ENCODE measurements around the gene ABLIM1.

ABLIM1 gene

GRCh38 chr10:114515298-114515914 lies 142.7 kb downstream of the ABLIM1 start:
- no peak for DNase-seq

DNA sequence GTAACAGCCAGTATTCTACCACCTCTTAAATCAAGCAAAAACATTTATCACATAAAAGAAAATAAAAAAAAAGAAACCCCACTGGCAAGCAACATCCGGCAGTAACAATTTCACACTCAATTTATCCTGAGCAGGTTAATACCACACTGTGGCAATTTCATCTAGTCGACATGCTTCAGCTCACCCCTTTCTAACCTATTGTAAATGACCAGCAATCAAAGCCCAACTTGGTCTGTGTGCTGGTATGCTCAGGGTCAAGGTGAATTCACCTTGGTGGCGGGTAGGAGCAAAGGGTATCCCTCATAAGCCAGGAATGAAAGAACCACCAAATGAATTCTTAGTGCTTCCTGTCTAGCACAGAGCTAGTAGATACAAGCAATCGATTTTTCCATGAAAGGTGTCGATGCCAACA lies 144.7 kb downstream of the ABLIM1 start:
- no peak for DNase-seq

DNA sequence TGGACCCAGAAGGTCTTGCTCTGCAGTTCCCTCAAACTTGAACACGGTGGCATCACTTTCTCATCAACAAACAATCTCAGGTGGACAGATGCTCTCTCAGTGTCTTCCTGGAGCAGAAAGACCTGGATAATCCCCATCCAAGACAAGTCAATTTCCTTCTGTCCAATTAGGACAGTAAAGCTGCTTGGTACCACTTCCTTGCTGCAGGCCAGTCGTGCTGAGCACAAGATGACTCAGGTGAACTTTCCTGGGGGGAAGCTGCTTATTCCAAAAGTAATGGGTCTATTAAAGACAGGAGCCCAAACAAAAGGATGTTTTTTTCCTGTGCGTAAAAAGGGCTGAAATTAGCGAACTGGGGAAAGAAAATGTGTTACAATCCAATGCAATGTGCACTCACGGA lies 146.2 kb downstream of the ABLIM1 start:
- DNase-seq, result no peak

- no peak for DNase-seq
Measured at GRCh38 chr10:114508376-114508775, 149.7 kb downstream of the ABLIM1 start.

- DNase-seq, result no peak
Measured at GRCh38 chr10:114507449-114507848, 150.6 kb downstream of the ABLIM1 start.

DNA sequence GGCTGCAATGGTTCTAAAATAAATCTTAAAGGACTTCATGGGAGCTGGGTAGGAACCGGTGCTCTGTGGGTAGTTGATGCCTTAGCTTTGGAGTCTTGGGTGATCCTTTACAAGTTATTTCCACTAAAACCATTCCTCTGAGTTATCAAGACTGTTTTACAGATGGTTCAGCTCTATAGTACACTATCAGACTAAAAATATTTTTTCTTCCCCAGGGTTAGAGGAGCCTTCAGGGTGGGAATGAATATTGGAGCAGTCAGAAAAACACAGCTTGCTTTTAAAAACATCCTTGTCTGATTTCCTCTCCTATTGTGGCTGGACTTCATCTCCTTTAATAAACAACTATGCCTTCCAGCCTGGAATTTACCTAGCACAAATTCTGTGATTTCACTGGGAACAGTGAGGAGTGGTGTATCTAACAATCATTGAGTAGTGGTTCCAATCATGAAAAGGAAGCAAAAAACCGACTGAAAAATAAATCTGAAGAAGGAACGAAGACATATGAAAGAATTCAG lies 151.1 kb downstream of the ABLIM1 start:
- no peak for DNase-seq

DNA sequence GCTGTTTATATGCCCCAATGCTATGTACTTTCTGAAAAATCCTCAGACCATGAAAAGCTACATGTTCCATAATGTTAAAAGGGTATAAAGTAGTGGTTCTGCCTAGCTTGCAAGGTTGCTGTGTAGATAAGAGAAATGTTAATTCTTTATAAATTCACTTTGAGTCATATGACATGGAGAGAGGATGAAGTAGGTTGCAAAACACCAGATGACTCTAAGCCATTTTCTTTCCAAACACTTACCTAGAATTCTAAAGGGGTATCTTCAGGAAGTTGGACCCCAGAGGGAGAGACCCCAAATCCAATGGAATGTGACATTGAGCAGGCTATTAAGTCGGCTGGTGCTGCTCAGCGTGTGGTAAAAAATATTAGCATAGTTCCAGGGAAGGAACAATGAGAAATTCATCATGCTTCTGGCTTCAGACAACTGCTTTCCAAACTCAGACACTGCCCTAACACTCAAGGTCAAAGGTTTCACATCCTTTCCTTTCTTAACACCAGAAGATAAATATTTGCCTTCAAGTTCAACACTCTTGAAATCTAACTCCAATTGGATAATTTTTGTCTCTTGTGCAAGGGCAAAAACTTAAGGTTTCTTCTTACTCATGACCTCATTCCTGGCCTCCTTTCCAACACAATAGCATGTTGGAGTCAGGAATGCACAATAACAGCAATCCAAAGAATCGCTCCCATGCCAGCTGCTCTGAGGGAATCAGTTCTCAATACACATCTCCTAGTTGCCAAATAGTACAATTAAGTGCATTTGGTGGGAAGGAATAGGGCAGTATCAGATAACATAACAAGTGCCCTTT lies 153.1 kb downstream of the ABLIM1 start:
- DNase-seq, result peak; percentile 71

DNA sequence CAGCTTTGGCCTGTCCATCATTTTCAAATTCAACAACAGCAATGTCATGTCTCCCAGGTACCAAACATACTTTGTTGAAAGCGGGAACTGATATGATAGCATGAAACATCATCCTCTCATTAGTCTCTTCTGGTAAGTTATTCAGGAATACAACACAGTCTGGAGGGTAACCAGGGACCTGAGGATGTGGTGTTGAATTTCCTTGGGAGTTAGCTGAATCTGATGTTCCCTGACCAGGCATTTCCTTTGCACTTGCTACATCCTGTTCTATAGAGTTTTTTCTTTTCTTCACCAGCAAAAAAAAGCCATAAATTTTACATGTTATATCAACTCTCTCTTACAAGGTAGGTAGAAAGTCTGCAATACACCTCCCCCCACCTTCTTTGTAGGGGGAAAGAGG lies 156.0 kb downstream of the ABLIM1 start:
- no peak for DNase-seq

GRCh38 chr10:114501650-114502049 lies 156.4 kb downstream of the ABLIM1 start:
- no peak for DNase-seq

DNA sequence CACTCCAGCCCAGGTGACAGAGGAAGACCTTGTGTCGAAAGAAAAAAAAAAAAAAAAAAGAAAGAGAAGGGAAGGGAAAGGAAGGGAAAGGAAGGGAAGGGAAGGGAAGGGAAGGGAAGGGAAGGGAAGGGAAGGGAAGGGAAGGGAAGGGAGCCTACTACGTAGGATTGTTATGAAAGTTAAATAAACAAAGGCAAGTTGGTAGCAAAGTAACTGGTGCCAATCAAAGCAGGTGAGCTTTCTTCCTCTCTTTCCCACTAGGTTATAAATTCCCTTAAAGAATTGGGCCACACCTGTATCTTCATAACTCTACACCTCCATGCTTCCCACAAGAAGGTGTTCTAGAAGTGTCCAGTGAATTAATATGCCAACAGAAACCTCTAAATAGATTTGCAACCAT lies 157.4 kb downstream of the ABLIM1 start:
- no peak for DNase-seq

DNA sequence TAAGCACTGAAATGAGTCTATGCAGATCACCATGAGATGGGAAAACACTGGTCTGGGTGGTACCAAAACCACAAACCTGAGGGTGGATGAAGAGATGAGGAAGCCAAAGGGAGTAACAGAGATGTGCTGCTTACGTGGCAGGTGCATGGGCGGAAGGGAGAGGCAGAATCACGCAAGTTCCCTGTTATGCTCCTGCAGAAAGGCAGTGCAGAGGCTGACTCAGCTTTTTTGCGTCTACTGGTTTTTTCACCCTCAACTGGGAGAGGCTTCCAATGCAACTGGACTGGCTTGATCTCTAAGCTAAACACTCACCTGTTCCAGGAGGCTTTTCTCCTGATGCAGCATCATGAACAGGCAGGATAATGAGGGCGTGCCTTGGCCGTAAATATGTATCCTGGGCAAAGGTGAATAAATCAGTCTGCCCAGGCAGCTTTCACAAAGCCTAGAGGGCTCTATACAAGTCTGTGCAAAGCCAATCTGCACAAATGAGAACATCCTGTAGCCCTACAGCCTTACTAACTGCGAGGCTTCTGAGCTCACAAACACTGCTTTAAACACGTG lies 158.4 kb downstream of the ABLIM1 start:
- no peak for DNase-seq

- no peak for DNase-seq
Measured at GRCh38 chr10:114499116-114499515, 159.0 kb downstream of the ABLIM1 start.

DNA sequence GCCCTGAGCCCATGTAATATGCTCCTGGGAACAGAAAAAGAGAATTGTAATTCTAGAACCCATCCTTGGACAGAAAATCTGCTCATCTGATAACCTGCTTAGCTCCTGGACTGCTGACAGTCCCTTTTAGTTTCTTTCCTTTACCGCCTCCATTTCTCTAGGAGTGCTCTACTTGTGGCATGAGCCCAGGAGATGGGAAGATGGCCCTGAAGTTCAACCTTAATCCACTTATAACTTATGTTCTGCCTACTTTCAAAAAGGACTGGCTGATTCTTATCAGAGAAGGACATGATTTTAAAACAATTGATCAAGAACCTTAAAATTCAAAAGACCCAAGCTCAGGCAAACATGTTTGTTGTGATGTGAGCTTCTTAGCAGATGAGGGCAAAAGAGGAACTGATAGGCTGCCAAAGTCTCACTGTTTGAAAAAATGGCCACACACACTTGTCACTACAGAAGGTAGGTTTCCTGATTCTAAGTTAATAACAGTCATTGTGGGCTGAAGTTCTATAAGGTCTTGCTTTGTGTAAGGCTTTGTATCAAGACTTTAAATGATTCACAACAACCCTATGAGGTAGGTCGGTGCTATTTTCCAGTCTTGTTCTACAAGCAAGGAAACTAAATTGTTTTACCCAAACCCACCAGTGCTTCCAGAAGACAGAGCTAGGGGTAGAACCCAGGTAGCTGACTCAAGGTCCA lies 159.5 kb downstream of the ABLIM1 start:
- no peak for DNase-seq

DNA sequence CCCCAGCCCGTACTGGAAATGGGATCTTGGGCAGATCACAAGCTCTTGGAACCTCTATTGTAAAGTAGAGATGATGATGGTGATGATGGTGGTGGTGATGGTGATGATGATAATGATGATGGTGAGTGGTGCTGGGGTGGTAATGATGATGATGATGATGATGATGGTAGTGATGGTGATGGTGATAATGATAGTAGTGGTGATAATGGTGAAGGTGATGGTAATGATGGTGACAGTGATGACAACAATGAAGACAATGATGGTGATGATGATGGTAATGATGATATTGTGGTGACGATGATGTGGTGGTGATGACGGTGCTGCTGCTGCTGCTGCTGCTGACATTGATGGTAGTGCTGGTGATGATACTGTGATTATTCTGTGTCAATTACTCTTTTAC lies 162.8 kb downstream of the ABLIM1 start:
- no peak for DNase-seq

GRCh38 chr10:114492351-114493037 lies 165.6 kb downstream of the ABLIM1 start:
- peak; percentile 23 for DNase-seq

DNA sequence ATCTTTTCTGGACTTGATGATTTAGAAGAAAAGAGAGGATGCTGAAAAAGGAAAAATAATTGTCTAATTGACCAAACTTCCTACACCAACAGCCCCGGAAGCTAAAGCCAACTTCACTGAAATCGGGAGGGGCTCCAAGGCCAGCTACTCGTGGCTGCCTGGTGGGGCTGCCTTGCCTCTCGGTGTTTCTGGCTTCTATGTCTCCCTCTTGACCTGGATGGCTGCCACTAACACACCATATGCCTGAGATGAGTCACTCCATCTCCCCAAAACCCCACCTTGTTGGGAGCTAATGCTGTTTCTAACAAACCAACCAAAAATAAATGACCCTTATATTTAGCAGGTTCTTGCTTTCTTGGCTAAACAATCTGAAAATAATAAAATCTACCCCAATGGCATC lies 166.1 kb downstream of the ABLIM1 start:
- no peak for DNase-seq

DNA sequence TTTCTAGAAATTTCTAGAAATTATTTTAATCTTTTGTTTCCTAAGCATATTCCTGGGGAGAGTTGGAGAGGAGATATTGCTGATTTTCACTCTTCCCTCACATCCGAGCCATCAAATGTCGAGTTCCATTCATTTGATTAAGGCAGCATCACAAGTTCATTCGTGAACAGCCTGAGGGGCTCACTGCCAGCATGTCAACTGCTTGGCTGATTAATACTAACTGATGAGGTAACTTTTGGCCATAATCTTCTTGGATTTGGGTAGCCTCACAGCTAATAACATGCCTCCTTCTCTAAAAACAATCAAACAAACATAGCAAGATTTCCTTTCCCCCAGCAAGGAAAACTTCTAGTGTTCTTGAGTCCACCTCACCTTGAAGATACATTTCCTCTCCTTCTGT lies 166.7 kb downstream of the ABLIM1 start:
- no peak for DNase-seq

DNA sequence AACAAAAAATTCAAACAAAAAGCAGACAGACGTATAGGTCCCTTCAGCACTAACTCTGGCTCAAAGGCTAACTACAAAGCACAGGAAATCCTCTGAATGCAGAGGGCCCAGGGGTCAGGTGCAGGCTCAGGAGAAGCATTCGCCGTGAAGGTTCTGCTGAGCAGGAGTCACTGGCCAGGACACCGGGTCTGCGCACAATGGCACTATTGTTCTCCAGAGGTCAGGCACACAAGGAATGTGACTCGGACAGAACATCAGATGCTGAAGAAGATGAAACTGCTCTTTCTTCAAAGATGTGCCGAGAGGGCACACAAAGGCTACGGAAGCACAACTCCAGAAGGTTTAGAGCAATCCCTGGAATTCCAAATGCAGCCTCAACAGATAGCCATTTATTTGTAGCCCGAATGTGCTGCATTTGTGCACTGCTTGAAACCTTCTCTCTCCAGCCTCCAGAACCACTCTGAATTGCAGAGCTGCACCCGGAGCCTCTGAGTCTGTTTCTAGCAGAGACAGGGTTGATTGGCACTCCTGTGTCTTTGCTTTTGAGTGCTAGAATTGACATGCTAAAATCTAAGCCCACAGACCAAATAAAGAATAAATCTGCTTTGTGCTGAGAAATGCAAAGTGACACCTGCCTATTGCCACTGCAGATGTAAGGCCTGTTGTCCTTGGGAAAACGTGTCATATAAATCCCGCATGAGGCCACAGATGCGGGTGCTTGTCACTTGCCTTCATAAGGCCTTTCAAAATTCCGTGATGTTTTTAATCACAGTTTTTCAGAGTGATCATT lies 168.4 kb downstream of the ABLIM1 start:
- DNase-seq, result no peak

- DNase-seq, result peak; percentile 13
Measured at GRCh38 chr10:114487815-114488536, 170.1 kb downstream of the ABLIM1 start.

DNA sequence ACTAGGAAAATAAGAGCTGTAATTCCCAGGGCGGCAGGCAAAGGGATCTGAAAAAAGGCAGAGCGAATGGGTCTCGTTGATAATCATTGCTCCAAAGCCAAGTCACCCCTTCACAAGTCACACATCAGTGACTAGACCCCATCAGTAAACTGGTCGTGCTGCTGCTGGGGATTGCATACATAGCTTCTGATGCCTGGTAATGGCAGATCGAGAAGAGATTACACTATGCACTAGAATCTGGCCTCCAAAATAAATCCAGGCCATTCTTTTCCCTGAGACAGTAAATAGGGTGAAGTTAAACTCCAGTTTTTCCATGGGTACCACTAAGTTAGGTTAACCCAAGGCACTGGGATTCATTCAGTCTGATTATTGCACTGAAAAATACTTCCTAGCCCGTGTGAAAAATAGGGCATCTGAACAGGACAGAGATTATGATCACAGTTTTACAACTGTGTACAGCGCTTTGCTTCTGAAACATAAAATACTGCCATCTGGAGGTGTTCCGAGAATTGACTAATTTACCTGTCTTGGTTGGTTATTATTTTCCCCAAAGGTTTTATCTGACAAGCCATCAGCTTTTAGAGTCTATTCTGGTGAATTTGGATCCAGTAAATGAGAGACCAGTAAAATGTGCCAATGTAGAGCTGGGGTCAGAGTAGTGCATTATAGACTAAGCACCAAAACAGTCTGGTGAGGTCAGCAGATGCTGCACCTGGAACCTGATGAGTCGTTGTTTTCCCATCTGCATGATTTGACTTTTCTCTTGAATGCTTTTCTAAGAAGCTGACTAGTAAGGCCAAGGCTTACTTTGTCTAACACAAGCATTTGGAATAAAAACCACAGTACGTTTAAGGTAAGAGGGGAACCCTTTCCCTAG lies 170.9 kb downstream of the ABLIM1 start:
- no peak for DNase-seq
